Measurements from ENCODE around the gene MMRN2. TPM values are rescaled to one million over a fixed set of nuclear protein-coding genes. Genes with fewer than 3 reads are reported as not detected.

Gene MMRN2
- total RNA-seq, 1 experiment from 2014 or later, result 8.3 TPM

DNA sequence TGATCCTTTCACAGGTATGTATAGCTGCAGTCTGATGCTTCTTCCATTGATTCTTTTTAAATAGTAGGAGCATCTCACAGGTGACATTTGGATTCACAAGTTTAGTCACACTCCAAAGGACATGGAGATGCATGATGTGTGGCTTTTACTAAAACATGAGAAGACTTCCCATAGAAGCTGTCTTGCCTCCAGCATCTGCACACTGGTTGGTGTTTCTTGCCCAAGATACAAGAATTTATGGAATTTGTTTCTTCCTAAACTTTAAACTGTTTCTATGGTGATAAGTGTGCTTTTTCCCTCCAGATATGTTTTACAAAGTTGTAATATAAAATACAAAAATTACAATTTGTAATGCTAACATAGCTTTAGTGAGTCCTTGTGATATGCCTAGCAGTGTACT, 35.0 kb upstream of the MMRN2 start:
- Histone ChIP-seq H3K27ac (ENCODE audit: low read depth, low read length) (no peak overlapping the region), H3K9ac (ENCODE audit: low read length) (no peak overlapping the region), H3K27me3 (ENCODE audit: insufficient read depth, low read length) (no peaks in the 10 kb centered on the region), H3K36me3 (ENCODE audit: control insufficient read depth in 1 of 2, insufficient read depth in 2 of 2, low read length in 2 of 2) (no peaks in the 10 kb centered on the region), H2AFZ (ENCODE audit: low read depth, low read length, poor library complexity, severe bottlenecking) (no peak overlapping the region), H3K9me2 (ENCODE audit: insufficient read depth) (no peaks in the 10 kb centered on the region), H3K9me3 (ENCODE audit: control insufficient read depth in 1 of 2, insufficient read depth in 1 of 2, low read depth in 1 of 2, low read length in 2 of 2) (no peaks in the 10 kb centered on the region), H4K20me1 (ENCODE audit: insufficient read depth) (no peaks in the 10 kb centered on the region), H3K4me3 (replicated peaks in 1 of 2; ENCODE audit: low read depth in 1 of 2, low read length in 2 of 2) (no peak overlapping the region), H3K4me2 (ENCODE audit: low read length) (no peak overlapping the region), H3K79me2 (ENCODE audit: insufficient read depth, low read length) (no peaks in the 10 kb centered on the region), H3K4me1 (ENCODE audit: control insufficient read depth in 1 of 2, insufficient read depth in 2 of 2, low read length in 2 of 2) (no peaks in the 10 kb centered on the region)
- DNase-seq (ENCODE audit: low read depth, low spot score) (no peak), ATAC-seq (no peak)
- CTCF ChIA-PET, result no interaction called here
- no peak for TF ChIP-seq FOSL1 (IDR thresholded peaks at IDR 0.05; ENCODE audit: low read depth)
- TF ChIP-seq SP1 (IDR thresholded peaks at IDR 0.05; ENCODE audit: low read depth), result no peak
- no peak for TF ChIP-seq YY1 (IDR thresholded peaks at IDR 0.05; ENCODE audit: extremely low read depth, insufficient replicate concordance, low read depth, low read length)
- TF ChIP-seq CEBPB (IDR thresholded peaks at IDR 0.05; ENCODE audit: low read depth), result no peak
- no peak for TF ChIP-seq EZH2phosphoT487 (IDR thresholded peaks at IDR 0.05; ENCODE audit: borderline replicate concordance)
- TF ChIP-seq ZNF274 (IDR thresholded peaks at IDR 0.05; ENCODE audit: low read depth, low read length), result no peak
- TF ChIP-seq, protein P1, sequence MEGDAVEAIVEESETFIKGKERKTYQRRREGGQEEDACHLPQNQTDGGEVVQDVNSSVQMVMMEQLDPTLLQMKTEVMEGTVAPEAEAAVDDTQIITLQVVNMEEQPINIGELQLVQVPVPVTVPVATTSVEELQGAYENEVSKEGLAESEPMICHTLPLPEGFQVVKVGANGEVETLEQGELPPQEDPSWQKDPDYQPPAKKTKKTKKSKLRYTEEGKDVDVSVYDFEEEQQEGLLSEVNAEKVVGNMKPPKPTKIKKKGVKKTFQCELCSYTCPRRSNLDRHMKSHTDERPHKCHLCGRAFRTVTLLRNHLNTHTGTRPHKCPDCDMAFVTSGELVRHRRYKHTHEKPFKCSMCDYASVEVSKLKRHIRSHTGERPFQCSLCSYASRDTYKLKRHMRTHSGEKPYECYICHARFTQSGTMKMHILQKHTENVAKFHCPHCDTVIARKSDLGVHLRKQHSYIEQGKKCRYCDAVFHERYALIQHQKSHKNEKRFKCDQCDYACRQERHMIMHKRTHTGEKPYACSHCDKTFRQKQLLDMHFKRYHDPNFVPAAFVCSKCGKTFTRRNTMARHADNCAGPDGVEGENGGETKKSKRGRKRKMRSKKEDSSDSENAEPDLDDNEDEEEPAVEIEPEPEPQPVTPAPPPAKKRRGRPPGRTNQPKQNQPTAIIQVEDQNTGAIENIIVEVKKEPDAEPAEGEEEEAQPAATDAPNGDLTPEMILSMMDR (IDR thresholded peaks at IDR 0.05 in 2 of 3, conservative IDR thresholded peaks at IDR 0.05 in 1 of 3; ENCODE audit: borderline replicate concordance in 1 of 3, insufficient read depth in 1 of 3, low read depth in 2 of 3, low read length in 2 of 3), result no peak
- TF ChIP-seq, protein P2, sequence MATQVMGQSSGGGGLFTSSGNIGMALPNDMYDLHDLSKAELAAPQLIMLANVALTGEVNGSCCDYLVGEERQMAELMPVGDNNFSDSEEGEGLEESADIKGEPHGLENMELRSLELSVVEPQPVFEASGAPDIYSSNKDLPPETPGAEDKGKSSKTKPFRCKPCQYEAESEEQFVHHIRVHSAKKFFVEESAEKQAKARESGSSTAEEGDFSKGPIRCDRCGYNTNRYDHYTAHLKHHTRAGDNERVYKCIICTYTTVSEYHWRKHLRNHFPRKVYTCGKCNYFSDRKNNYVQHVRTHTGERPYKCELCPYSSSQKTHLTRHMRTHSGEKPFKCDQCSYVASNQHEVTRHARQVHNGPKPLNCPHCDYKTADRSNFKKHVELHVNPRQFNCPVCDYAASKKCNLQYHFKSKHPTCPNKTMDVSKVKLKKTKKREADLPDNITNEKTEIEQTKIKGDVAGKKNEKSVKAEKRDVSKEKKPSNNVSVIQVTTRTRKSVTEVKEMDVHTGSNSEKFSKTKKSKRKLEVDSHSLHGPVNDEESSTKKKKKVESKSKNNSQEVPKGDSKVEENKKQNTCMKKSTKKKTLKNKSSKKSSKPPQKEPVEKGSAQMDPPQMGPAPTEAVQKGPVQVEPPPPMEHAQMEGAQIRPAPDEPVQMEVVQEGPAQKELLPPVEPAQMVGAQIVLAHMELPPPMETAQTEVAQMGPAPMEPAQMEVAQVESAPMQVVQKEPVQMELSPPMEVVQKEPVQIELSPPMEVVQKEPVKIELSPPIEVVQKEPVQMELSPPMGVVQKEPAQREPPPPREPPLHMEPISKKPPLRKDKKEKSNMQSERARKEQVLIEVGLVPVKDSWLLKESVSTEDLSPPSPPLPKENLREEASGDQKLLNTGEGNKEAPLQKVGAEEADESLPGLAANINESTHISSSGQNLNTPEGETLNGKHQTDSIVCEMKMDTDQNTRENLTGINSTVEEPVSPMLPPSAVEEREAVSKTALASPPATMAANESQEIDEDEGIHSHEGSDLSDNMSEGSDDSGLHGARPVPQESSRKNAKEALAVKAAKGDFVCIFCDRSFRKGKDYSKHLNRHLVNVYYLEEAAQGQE (IDR thresholded peaks at IDR 0.05; ENCODE audit: low read depth), result no peak
- TF ChIP-seq RAD21 (IDR thresholded peaks at IDR 0.05; ENCODE audit: low read depth), result no peak
- TF ChIP-seq, protein P3, sequence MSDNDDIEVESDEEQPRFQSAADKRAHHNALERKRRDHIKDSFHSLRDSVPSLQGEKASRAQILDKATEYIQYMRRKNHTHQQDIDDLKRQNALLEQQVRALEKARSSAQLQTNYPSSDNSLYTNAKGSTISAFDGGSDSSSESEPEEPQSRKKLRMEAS (IDR thresholded peaks at IDR 0.05), result no peak
- TF ChIP-seq ELF1 (IDR thresholded peaks at IDR 0.05; ENCODE audit: borderline replicate concordance, low read depth), result no peak
- TF ChIP-seq CBX3 (IDR thresholded peaks at IDR 0.05; ENCODE audit: low read depth), result no peak
- TF ChIP-seq, protein P4, sequence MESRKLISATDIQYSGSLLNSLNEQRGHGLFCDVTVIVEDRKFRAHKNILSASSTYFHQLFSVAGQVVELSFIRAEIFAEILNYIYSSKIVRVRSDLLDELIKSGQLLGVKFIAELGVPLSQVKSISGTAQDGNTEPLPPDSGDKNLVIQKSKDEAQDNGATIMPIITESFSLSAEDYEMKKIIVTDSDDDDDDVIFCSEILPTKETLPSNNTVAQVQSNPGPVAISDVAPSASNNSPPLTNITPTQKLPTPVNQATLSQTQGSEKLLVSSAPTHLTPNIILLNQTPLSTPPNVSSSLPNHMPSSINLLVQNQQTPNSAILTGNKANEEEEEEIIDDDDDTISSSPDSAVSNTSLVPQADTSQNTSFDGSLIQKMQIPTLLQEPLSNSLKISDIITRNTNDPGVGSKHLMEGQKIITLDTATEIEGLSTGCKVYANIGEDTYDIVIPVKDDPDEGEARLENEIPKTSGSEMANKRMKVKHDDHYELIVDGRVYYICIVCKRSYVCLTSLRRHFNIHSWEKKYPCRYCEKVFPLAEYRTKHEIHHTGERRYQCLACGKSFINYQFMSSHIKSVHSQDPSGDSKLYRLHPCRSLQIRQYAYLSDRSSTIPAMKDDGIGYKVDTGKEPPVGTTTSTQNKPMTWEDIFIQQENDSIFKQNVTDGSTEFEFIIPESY (IDR thresholded peaks at IDR 0.05; ENCODE audit: extremely low read depth, insufficient replicate concordance, low read length), result no peak
- no peak for TF ChIP-seq SRF (IDR thresholded peaks at IDR 0.05; ENCODE audit: low read depth)
- TF ChIP-seq EGR1 (IDR thresholded peaks at IDR 0.05; ENCODE audit: low read depth), result no peak
- no peak for TF ChIP-seq EZH2 (IDR thresholded peaks at IDR 0.05)
- no peak for TF ChIP-seq JUND (IDR thresholded peaks at IDR 0.05)
- TF ChIP-seq, protein P5, sequence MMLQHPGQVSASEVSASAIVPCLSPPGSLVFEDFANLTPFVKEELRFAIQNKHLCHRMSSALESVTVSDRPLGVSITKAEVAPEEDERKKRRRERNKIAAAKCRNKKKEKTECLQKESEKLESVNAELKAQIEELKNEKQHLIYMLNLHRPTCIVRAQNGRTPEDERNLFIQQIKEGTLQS (IDR thresholded peaks at IDR 0.05), result no peak
- no peak for TF ChIP-seq POLR2A (IDR thresholded peaks at IDR 0.05; ENCODE audit: borderline replicate concordance, extremely low read depth, insufficient read depth, insufficient read length)
- no peak for TF ChIP-seq POLR2AphosphoS5 (IDR thresholded peaks at IDR 0.05; ENCODE audit: low read depth, low read length)
- intact Hi-C loops (cut with micrococcal nuclease), result no loop called here
- RAD21 ChIA-PET (ENCODE audit: low non-redundant PET in 1 of 2, low total read pairs in 2 of 2, uncharacterized antibody in 2 of 2, unreplicated experiment in 2 of 2), result no interaction called here
- no TSS peak for BruUV-seq (replicated peaks)
- POLR2A ChIA-PET, result no interaction called here
